Measurements from ENCODE around the gene CCDC154. TPM values are rescaled to one million over a fixed set of nuclear protein-coding genes. Genes with fewer than 3 reads are reported as not detected.
A peak's percentile ranks its signal among the peaks of the same experiment; 100 is the strongest.

The CCDC154 gene
- total and polyA plus RNA-seq, 2 donors (not counting 1 experiment from before 2014, with no cell fraction given): 12.4 to 22.9 TPM

- Histone ChIP-seq H3K9me3 (ENCODE audit: control extremely low read depth in 1 of 3, control insufficient read depth in 2 of 3, insufficient read depth in 1 of 3, low read length in 2 of 3) (no peaks in the 10 kb centered on the region), H3K79me2 (ENCODE audit: control insufficient read depth, insufficient read depth, low read length) (peaks cover 31% of the 10 kb centered on the region), H3K27ac (ENCODE audit: low read length in 2 of 2) (no peak overlapping the region), H3K36me3 (replicated peaks in 1 of 2; ENCODE audit: control extremely low read depth in 1 of 2, control insufficient read depth in 1 of 2, extremely low read depth in 1 of 2, insufficient read depth in 2 of 2, low read length in 1 of 2) (peaks cover 0 to 89% of the 10 kb centered on the region in 2 experiments), H3K27me3 (replicated peaks in 1 of 4; ENCODE audit: control extremely low read depth in 1 of 4, control insufficient read depth in 3 of 4, insufficient read depth in 4 of 4, low read length in 3 of 4) (no peaks in the 10 kb centered on the region), H3K9ac (ENCODE audit: low read length) (no peak overlapping the region), H3K4me3 (ENCODE audit: control extremely low read depth in 1 of 5, extremely low read depth in 1 of 5, insufficient read depth in 1 of 5, low read depth in 2 of 5, low read length in 4 of 5) (no peak overlapping the region), H2AFZ (ENCODE audit: insufficient read depth, low read depth, low read length, poor library complexity, severe bottlenecking) (no peak overlapping the region), H3K4me2 (replicated peaks; ENCODE audit: low read depth, low read length, poor library complexity, severe bottlenecking) (no peak overlapping the region), H4K20me1 (ENCODE audit: control insufficient read depth, insufficient read depth, low read length, poor library complexity, severe bottlenecking) (peaks cover 5% of the 10 kb centered on the region), H3K4me1 (ENCODE audit: control insufficient read depth in 2 of 2, insufficient read depth in 2 of 2, low read length in 2 of 2) (peaks cover 4 to 8% of the 10 kb centered on the region in 2 donors)
- POLR2A ChIA-PET: no interaction called here
- H3K27ac Mint-ChIP-seq: no peak overlapping the region
- DNase-seq (no peak), ATAC-seq (ENCODE audit: low read depth) (no peak)
- TF ChIP-seq EZH2 (IDR thresholded peaks at IDR 0.05; ENCODE audit: borderline replicate concordance, insufficient read depth, low read depth, low read length, poor library complexity, severe bottlenecking): no peak
- TF ChIP-seq, protein P1, sequence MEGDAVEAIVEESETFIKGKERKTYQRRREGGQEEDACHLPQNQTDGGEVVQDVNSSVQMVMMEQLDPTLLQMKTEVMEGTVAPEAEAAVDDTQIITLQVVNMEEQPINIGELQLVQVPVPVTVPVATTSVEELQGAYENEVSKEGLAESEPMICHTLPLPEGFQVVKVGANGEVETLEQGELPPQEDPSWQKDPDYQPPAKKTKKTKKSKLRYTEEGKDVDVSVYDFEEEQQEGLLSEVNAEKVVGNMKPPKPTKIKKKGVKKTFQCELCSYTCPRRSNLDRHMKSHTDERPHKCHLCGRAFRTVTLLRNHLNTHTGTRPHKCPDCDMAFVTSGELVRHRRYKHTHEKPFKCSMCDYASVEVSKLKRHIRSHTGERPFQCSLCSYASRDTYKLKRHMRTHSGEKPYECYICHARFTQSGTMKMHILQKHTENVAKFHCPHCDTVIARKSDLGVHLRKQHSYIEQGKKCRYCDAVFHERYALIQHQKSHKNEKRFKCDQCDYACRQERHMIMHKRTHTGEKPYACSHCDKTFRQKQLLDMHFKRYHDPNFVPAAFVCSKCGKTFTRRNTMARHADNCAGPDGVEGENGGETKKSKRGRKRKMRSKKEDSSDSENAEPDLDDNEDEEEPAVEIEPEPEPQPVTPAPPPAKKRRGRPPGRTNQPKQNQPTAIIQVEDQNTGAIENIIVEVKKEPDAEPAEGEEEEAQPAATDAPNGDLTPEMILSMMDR (IDR thresholded peaks at IDR 0.05): no peak
- H3K27me3 Mint-ChIP-seq: no peaks in the 10 kb centered on the region
- intact Hi-C loops (cut with micrococcal nuclease): no loop called here
- no peaks in the 10 kb centered on the region for H3K4me1 Mint-ChIP-seq
- no peak overlapping the region for H3K4me3 Mint-ChIP-seq
- WGBS (ENCODE audit: insufficient coverage): 97% methylated on average over 21 of the region's 21 CpGs
- no peaks in the 10 kb centered on the region for H3K9me3 Mint-ChIP-seq (ENCODE audit: insufficient read depth)
- CTCF ChIA-PET: no interaction called here
These were observed 6.5 kb upstream of the CCDC154 start for GRCh38 chr16:1450841-1451240.

DNA sequence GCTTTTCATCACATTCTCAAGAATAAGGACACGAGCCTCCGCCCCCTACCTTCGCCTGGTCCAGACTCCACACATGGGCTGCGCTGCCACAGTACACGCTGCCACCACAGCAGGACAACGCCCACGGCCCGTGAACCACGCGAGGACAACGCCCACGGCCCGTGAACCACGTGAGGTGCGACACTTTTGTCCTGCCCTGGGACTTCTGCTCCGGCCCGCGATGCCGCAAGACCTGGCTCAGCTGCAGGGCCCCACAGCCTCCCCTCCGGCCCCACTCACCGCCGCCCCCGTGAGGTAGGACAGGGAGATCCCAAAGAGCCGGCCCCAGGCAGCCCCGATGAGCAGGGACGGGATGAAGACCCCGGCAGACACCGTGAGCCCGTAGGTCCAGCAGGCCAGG is 5.9 kb upstream of the CCDC154 start:
- Mint-ChIP-seq H3K4me3 (no peak overlapping the region), H3K4me1 (no peaks in the 10 kb centered on the region), H3K27me3 (no peaks in the 10 kb centered on the region), H3K27ac (peak overlapping the region; percentile 56), H3K9me3 (ENCODE audit: insufficient read depth) (no peaks in the 10 kb centered on the region)
- no peaks in the 10 kb centered on the region for H3K27me3 ChIP-seq (replicated peaks in 1 of 4; ENCODE audit: control extremely low read depth in 1 of 4, control insufficient read depth in 3 of 4, insufficient read depth in 4 of 4, low read length in 3 of 4)
- no peaks in the 10 kb centered on the region for H3K9me3 ChIP-seq (ENCODE audit: control extremely low read depth in 1 of 3, control insufficient read depth in 2 of 3, insufficient read depth in 1 of 3, low read length in 2 of 3)
- ATAC-seq (ENCODE audit: low read depth) (no peak), DNase-seq (no peak)
- no peak overlapping the region for H3K9ac ChIP-seq (ENCODE audit: low read length)
- H3K4me1 ChIP-seq (ENCODE audit: control insufficient read depth in 2 of 2, insufficient read depth in 2 of 2, low read length in 2 of 2): peaks cover 10 to 12% of the 10 kb centered on the region in 2 donors
- peaks cover 0 to 86% of the 10 kb centered on the region in 2 experiments for H3K36me3 ChIP-seq (replicated peaks in 1 of 2; ENCODE audit: control extremely low read depth in 1 of 2, control insufficient read depth in 1 of 2, extremely low read depth in 1 of 2, insufficient read depth in 2 of 2, low read length in 1 of 2)
- ChIA-PET CTCF (no interaction called here), POLR2A (no interaction called here)
- H3K27ac ChIP-seq (ENCODE audit: low read length in 2 of 2): no peak overlapping the region
- no peak overlapping the region for H2AFZ ChIP-seq (ENCODE audit: insufficient read depth, low read depth, low read length, poor library complexity, severe bottlenecking)
- intact Hi-C loops (cut with micrococcal nuclease): no loop called here
- H3K4me3 ChIP-seq (ENCODE audit: control extremely low read depth in 1 of 5, extremely low read depth in 1 of 5, insufficient read depth in 1 of 5, low read depth in 2 of 5, low read length in 4 of 5): no peak overlapping the region
- WGBS (ENCODE audit: insufficient coverage): 96% methylated on average over 29 of the region's 29 CpGs
- TF ChIP-seq, protein P1 (IDR thresholded peaks at IDR 0.05): no peak
- TF ChIP-seq EZH2 (IDR thresholded peaks at IDR 0.05; ENCODE audit: borderline replicate concordance, insufficient read depth, low read depth, low read length, poor library complexity, severe bottlenecking): no peak
- H4K20me1 ChIP-seq (ENCODE audit: control insufficient read depth, insufficient read depth, low read length, poor library complexity, severe bottlenecking): peaks cover 5% of the 10 kb centered on the region
- H3K79me2 ChIP-seq (ENCODE audit: control insufficient read depth, insufficient read depth, low read length): peaks cover 25% of the 10 kb centered on the region
- H3K4me2 ChIP-seq (replicated peaks; ENCODE audit: low read depth, low read length, poor library complexity, severe bottlenecking): no peak overlapping the region
